HG03521 (cell line): ENCODE data around the gene IGLL1.
"Not testable (repeated sequence)": the region's sequence is repeated elsewhere in the genome, so short reads cannot be mapped to it uniquely, and the experiment has no call there.

ENCODE experiments used
- ATAC-seq: cut with Tn5 transposase; IDR thresholded peaks from one replicate; pipeline ENCODE4 v1.9.1; 2021; ENCODE audit warnings: mild to moderate bottlenecking, moderate library complexity; ENCODE audit not compliant: unreplicated experiment

The IGLL1 gene

DNA sequence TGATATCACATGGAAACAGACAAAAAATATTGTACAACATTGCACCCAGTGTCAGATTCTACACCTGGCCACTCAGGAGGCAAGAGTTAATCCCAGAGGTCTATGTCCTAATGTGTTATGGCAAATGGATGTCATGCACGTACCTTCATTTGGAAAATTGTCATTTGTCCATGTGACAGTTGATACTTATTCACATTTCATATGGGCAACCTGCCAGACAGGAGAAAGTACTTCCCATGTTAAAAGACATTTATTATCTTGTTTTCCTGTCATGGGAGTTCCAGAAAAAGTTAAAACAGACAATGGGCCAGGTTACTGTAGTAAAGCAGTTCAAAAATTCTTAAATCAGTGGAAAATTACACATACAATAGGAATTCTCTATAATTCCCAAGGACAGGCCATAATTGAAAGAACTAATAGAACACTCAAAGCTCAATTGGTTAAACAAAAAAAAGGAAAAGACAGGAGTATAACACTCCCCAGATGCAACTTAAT, 36.5 kb downstream of the IGLL1 start:
- ATAC-seq, result not testable (repeated sequence)

DNA sequence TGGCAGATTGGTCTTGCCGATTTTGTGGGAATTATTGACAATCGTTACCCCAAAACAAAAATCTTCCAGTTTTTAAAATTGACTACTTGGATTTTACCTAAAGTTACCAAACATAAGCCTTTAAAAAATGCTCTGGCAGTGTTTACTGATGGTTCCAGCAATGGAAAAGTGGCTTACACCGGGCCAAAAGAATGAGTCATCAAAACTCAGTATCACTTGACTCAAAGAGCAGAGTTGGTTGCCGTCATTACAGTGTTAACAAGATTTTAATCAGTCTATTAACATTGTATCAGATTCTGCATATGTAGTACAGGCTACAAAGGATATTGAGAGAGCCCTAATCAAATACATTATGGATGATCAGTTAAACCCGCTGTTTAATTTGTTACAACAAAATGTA, 37.2 kb downstream of the IGLL1 start:
- ATAC-seq, result no peak

DNA sequence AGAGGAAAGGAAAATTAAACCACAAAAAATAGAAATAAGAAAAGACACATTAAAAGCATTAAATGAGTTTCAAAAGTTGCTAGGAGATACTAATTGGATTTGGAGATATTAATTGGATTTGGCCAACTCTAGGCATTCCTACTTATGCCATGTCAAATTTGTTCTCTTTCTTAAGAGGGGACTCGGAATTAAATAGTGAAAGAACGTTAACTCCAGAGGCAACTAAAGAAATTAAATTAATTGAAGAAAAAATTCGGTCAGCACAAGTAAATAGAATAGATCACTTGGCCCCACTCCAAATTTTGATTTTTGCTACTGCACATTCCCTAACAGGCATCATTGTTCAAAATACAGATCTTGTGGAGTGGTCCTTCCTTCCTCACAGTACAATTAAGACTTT, 37.7 kb downstream of the IGLL1 start:
- ATAC-seq, result not testable (repeated sequence)

DNA sequence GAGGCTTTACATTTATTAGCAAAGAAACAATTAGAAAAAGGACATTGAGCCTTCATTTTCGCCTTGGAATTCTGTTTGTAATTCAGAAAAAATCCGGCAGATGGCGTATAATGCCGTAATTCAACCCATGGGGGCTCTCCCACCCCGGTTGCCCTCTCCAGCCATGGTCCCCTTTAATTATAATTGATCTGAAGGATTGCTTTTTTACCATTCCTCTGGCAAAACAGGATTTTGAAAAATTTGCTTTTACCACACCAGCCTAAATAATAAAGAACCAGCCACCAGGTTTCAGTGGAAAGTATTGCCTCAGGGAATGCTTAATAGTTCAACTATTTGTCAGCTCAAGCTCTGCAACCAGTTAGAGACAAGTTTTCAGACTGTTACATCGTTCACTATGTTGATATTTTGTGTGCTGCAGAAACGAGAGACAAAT, 38.2 kb downstream of the IGLL1 start:
- not testable (repeated sequence) for ATAC-seq

DNA sequence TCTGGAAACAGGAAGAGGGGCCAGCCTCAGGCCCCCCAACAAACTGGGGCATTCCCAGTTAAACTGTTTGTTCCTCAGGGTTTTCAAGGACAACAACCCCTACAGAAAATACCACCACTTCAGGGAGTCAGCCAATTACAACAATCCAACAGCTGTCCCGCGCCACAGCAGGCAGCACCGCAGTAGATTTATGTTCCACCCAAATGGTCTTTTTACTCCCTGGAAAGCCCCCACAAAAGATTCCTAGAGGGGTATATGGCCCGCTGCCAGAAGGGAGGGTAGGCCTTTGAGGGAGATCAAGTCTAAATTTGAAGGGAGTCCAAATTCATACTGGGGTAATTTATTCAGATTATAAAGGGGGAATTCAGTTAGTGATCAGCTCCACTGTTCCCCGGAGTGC, 39.3 kb downstream of the IGLL1 start:
- ATAC-seq, result not testable (repeated sequence)

DNA sequence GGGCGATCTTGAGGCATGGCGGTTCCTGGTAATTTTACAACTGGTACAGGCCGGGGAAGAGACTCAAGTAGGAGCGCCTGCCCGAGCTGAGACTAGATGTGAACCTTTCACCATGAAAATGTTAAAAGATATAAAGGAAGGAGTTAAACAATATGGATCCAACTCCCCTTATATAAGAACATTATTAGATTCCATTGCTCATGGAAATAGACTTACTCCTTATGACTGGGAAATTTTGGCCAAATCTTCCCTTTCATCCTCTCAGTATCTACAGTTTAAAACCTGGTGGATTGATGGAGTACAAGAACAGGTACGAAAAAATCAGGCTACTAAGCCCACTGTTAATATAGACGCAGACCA, 40.3 kb downstream of the IGLL1 start:
- ATAC-seq, result not testable (repeated sequence)

DNA sequence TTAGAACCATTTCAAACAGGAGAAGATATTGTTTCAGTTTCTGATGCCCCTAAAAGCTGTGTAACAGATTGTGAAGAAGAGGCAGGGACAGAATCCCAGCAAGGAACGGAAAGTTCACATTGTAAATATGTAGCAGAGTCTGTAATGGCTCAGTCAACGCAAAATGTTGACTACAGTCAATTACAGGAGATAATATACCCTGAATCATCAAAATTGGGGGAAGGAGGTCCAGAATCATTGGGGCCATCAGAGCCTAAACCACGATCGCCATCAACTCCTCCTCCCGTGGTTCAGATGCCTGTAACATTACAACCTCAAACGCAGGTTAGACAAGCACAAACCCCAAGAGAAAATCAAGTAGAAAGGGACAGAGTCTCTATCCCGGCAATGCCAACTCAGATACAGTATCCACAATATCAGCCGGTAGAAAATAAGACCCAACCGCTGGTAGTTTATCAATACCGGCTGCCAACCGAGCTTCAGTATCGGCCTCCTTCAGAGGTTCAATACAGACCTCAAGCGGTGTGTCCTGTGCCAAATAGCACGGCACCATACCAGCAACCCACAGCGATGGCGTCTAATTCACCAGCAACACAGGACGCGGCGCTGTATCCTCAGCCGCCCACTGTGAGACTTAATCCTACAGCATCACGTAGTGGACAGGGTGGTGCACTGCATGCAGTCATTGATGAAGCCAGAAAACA, 40.8 kb downstream of the IGLL1 start:
- ATAC-seq, result no peak

DNA sequence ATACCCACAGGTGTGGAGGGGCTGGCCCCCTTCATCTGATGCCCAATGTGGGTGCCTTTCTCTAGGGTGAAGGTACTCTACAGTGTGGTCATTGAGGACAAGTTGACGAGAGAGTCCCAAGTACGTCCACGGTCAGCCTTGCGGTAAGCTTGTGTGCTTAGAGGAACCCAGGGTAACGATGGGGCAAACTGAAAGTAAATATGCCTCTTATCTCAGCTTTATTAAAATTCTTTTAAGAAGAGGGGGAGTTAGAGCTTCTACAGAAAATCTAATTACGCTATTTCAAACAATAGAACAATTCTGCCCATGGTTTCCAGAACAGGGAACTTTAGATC, 41.4 kb downstream of the IGLL1 start:
- not testable (repeated sequence) for ATAC-seq

DNA sequence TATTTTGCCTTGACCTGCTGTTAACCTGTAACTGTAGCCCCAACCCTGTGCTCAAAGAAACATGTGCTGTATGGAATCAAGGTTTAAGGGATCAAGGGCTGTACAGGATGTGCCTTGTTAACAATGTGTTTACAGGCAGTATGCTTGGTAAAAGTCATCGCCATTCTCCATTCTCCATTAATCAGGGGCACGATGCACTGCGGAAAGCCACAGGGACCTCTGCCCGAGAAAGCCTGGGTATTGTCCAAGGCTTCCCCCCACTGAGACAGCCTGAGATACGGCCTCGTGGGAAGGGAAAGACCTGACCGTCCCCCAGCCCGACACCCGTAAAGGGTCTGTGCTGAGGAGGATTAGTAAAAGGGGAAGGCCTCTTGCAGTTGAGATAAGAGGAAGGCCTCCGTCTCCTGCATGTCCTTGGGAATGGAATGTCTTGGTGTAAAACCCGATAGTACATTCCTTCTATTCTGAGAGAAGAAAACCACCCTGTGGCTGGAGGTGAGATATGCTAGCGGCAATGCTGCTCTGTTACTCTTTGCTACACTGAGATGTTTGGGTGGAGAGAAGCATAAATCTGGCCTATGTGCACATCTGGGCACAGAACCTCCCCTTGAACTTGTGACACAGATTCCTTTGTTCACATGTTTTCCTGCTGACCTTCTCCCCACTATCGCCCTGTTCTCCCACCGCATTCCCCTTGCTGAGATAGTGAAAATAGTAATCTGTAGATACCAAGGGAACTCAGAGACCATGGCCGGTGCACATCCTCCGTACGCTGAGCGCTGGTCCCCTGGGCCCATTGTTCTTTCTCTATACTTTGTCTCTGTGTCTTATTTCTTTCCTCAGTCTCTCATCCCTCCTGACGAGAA, 42.0 kb downstream of the IGLL1 start:
- ATAC-seq, result not testable (repeated sequence)

DNA sequence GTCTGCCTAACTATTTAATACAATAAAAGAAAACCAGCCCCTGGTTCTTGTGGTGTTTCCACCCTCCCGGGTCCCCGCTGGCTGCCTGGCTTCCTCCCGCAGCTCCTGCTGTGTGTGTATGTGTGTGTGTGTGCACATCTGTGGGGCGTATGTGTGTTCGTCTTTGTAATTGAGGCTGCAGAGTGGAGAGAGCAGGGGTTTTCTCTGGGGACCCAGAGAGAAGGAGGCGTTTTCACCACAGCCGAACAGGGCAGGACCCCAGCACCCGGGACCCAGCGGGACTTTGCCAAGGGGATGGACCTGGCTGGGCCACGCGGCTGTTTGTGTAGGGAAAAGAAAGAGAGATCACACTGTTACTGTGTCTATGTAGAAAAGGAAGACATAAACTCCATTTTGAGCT, 42.7 kb downstream of the IGLL1 start:
- no peak for ATAC-seq

DNA sequence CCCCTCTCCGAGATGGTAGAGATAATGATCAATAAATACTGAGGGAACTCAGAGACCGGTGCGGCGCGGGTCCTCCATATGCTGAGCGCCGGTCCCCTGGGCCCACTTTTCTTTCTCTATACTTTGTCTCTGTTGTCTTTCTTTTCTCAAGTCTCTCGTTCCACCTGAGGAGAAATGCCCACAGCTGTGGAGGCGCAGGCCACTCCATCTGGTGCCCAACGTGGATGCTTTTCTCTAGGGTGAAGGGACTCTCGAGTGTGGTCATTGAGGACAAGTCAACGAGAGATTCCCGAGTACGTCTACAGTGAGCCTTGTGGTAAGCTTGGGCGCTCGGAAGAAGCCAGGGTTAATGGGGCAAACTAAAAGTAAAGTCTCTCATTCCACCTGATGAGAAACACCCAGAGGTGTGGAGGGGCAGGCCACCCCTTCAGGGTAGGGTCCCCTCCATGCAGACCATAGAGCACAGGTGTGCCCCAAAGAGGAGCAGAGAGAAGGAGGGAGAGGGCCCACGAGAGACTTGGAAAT, 43.2 kb downstream of the IGLL1 start:
- ATAC-seq, result no peak

DNA sequence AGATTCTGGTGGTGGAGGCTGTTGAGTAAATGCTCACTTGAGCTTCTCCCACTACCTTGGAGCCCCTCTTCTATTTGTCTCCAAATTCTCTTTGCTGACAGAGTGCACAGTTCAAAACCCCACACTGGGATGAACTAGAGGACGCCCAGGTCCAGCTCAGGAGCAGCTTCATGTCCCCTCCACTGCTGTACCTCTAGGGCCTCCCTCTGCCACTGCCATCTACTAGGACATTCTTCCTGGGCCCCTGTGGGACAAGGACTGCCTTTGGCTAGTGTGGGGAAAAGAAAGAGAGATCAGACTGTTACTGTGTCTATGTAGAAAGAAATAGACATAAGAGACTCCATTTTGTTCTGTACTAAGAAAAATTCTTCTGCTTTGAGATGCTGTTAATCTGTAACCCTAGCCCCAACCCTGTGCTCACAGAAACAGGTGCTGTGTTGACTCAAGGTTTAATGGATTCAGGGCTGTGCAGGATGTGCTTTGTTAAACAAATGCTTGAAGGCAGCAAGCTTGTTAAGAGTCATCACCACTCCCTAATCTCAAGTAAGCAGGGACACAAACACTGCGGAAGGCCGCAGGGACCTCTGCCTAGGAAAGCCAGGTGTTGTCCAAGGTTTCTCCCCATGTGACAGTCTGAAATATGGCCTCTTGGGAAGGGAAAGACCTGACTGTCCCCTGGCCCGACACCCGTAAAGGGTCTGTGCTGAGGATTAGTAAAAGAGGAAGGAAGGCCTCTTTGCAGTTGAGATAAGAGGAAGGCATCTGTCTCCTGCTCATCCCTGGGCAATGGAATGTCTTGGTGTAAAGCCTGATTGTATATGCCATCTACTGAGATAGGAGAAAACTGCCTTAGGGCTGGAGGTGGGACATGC, 44.1 kb downstream of the IGLL1 start:
- not testable (repeated sequence) for ATAC-seq

DNA sequence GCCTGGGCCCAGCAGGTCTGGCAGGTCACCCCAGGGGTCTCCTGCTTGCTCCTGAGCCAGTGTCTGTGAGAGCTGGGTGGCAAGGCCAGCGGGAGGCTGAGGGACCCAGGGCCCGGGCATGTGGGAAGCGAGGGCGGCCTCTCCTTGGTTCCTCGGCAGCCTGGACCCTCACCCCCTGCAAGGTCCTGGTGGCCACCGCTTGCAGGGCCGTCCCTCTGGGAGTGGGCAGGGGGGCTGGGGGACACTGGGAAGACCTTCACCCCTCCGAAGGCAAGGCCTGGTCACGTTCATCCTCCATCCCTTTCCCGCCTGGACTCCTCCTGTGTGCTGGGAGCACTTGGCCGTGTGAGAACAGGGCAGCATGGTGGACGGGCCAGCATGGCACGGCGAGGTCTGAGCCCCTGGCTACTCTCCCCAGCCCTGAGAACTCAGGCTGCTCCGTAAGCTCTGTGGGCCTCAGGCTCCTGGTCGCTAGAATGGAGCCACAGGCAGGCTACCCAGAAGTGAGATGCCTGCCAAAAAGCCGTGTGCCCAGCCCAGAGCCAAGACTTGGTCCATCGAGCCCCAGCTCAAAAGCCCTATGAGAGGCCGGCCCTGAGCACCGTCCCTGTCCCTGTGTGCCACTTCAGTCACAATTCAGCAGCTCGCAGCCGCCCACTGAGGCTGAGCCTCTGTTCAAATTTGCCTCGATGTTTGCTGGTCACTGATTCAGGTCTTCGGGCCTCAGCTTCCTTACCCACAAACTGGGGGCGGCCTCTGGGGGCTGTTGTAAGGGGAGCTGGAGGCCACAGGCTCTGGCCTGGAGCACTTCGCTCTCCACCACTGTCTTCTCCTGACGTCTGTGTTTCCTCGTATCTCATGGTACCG, 45.0 kb downstream of the IGLL1 start:
- no peak for ATAC-seq

DNA sequence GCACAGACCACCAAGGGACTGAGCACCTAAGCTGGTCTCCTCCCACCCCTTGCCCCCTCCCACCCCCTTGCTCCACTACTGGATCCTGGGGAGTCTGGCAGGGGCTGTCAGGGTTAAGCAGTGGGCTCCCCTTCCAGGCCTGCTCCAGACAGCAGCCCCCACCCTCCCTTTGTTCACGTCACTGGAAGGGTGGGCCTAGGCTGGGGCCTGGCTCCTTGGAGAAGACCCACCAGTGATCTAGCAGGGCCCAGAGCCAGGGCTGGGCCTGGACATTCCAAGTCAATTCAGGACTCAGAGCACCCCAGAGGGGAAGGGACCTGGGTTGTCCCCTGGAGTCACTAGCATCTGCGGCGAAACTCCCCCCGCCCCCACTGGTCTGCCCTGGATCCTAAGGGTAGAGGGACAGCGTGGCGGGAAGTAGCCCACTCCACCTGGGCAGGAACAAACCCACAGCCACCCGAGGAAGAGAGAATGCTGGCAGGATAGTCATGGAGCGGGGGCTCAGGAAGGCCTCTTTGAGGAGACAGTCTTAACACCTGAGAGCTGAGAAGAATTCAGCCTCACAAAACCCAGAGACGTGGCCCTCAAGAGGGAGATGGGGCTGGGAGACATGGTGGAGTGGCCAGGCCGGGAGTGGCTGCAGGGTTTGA, 45.8 kb downstream of the IGLL1 start:
- ATAC-seq, result no peak

DNA sequence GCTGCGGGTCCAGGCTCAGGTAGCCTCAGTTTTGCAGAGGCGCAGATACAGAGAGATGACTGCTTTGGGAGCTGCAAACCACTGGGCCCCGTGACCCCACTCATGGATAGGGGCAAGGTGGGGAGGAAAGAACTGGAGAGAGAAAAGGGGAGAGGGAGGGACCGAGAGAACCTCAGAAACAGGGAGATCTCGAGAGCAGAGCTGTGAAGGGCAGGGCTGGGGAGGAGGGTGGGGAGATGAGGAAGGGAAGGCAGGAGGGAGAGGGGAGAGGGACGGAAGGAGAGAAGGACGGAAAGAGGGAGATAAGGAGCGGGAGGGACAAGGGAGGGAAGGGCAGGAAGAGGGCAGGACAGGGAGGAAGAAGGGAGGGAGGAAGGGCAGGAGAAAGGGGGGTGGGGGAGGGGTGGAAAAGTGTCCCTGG, 46.3 kb downstream of the IGLL1 start:
- ATAC-seq, result no peak

DNA sequence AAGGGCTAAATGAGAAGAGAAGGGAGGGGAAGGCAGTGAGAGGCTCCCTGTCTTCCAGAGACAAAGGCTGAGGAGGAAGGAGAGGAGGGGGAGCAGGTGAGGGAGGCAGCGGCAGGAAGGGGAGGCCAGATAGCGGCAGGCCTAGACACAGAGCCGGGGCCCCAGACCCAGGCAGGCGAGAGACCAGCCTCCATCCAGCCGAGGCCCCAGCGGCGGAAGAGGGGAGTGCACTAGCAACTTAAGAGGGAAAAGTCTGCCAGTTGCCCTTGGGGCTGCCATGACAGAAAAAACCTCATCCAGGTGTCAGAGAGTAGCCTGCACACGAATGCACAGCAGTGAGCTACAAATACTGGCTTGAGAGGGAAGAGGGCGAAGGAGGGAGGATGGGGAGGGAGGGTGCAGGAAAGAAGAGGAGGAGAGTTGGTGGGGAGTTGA, 46.7 kb downstream of the IGLL1 start:
- ATAC-seq, result no peak

DNA sequence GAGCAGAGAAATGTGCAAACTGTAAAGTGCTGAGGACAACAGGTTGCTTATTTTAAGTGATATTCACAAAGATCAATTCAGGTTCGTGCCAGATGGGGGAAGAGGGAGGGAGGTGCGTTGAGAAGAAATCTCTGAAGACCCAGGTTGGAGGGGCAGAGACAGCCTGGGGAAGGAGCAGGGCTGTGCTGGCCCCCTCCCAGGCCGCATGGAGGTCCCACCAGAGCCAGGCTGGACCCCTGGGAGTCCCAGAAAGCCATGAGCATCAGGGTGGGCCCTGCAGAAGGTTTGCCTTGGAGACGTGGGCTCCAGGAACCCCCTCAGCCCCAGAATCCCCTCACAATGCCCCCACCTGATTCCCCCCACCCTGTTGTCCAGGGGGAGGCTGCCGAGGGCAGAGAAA, 47.4 kb downstream of the IGLL1 start:
- no peak for ATAC-seq

DNA sequence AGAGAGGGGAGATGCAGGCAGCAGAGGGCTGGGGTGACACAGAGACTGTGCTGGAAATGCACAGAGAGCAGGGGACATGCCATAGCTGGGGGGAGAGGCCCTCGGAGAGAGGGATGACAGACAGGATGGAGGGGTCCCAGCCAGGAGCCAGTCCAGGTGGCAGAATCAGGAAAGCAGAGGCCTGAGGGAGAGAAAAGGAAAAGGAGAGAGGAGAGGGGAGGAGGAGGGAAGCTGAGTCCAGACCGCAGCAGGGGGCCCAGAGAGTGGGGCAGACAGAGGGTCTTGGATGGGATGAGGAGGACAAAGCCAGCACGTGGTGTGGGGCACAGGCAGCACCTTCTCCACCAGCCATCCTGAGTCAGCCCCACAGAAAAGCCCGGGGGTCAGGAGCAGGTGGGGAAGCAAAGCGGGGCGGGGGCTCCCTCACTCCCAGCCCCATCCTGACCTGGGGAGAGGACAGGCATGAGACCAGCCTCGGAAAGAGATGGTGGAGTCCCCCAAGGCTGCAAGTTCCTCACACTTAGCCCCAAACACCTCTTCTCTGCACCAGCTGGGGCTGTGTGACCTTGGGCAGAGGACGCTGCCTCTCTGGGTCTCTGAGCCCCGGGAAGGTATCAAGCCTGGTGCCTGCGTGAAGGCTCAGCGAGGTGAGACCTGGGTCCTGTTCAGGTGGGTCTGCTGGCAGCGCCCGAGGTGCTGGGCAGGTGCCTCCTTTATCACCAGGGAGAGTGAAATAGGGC, 48.0 kb downstream of the IGLL1 start:
- ATAC-seq, result no peak
